Fibroblast of lung (primary cell): ENCODE measurements around the gene MYO10.

Experiments
- CTCF ChIP-seq, 2 donors: IDR thresholded peaks in 1 of 2; conservative IDR thresholded peaks in 1 of 2; 1 replicate in 1 of 2; 2 replicates in 1 of 2; pipeline ENCODE4 v1.5.1; 2011 to 2012; ENCODE audit warnings: low read length in 2 of 2, control low read depth in 1 of 2, inconsistent platforms in 1 of 2, low read depth in 1 of 2, mild to moderate bottlenecking in 1 of 2
- EZH2 ChIP-seq: IDR thresholded peaks from 2 replicates; pipeline ENCODE4 v1.5.1; 2012; ENCODE audit warnings: low read length, control low read depth, mild to moderate bottlenecking; ENCODE audit errors: missing control alignments

DNA sequence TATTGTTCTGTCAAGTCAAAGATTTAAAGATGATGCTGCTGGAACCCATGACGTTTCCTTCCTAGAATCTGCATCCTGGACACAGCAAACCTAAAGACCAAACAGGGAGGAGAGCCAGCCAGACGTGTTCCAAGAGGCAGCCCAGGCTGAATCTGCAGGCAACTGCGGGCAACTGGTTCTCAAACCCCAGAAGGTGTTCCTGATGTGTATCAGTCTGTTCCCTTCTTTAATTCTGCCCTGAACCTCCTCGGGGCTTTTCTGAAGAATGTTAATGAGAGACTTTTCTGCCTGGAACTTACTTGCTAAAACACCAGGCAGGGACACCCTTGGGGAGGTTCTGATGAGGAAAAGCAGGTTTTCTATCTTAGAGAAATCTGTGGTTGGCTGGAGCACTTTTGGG, 186.5 kb downstream of the MYO10 start:
- no peak for TF ChIP-seq CTCF (conservative IDR thresholded peaks at IDR 0.05 in 1 of 2, IDR thresholded peaks at IDR 0.05 in 1 of 2; ENCODE audit: low read depth in 1 of 2, low read length in 2 of 2)
- TF ChIP-seq EZH2 = no peak
